ENCODE data around the gene RNF212. TPM values are rescaled to one million over a fixed set of nuclear protein-coding genes. Genes with fewer than 3 reads are reported as not detected.

RNF212 gene
- total and polyA plus RNA-seq, 10 of the 15 experiments (the other 5 are each of a cell fraction or from before 2014, with no cell fraction given) = not detected

DNA sequence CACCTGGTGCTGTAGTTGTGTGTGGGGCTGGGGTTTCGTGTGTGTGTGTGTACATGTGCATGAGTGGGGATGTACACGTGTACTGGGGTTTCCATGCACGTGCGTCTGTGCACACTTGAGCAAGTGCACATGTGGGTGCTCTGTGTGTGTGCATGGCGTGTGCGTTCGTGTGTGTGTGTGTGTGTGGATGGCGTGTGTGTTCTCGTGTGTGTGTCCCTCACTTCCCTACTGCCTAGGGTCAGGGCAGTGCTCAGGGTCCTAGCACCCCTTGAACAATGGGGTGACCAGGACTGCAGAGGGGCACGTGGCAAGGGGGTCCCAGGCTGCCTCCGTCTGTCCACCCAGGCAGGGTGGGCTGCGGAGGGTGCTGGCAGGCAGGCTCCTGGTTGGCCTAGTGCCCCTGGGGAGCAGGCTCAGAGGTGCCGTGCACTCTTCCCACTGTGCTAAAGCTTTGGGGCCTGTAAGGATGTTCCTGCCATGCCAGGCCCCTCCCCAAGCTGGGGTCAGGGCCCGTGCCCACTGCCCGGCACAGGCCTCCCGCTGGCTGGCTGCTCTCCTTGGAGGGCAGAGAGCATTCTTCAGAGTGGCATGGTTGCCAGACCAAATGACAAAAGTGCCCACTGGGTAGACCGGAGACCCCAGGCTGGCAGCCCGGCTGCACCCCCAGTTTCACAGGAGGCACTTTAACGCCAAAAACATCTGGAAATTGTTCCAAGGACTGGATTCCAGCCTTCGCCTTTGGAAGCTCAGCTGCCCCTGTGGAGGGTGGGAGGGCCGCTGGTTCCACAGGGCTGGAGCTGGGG, 72.8 kb downstream of the RNF212 start:
- H3K36me3 ChIP-seq (ENCODE audit: control insufficient read depth in 2 of 2, insufficient read depth in 2 of 2, low read length in 1 of 2) = no peaks in the 10 kb centered on the region
- SMC1A ChIA-PET (ENCODE audit: uncharacterized antibody, unreplicated experiment) = no interaction called here
- no peaks in the 10 kb centered on the region for H3K4me1 ChIP-seq (ENCODE audit: control insufficient read depth, insufficient read depth, low read length)
- no peak overlapping the region for H3K4me2 ChIP-seq (ENCODE audit: control insufficient read depth, insufficient read depth)
- no peak overlapping the region for H3K27ac ChIP-seq (ENCODE audit: control insufficient read depth, insufficient read depth)
- in situ Hi-C loops (cut with MboI) (no loop called here), intact Hi-C loops (cut with micrococcal nuclease; ENCODE audit: unreplicated experiment) (no loop called here)
- H3K79me2 ChIP-seq (ENCODE audit: control insufficient read depth, insufficient read depth, low read length) = no peaks in the 10 kb centered on the region
- no peak overlapping the region for H3K4me3 ChIP-seq
- H3K27me3 ChIP-seq (replicated peaks in 1 of 2; ENCODE audit: control insufficient read depth in 2 of 2, insufficient read depth in 2 of 2, low read length in 1 of 2) = no peaks in the 10 kb centered on the region
- H3K9me3 ChIP-seq (replicated peaks; ENCODE audit: control insufficient read depth, insufficient read depth, low read length) = no peaks in the 10 kb centered on the region; the same call in 2 of the 3 replicates
- no peak for FAIRE-seq
- no peak overlapping the region for H2AFZ ChIP-seq (ENCODE audit: control insufficient read depth, low read depth, low read length)
- BruUV-seq (replicated peaks) = no TSS peak
- RAD21 ChIA-PET (ENCODE audit: unreplicated experiment) = interaction anchor here (1.1 kb wide), 1 partner anchor 15 kb away, joined by 3 read pairs; no protein-coding TSS in a partner anchor
- 34% methylated on average over 21 of the region's 21 CpGs for WGBS (ENCODE audit: insufficient coverage, insufficient replicate concordance, low lambda C conversion rate, missing lambda C conversion rate)
- POLR2A ChIA-PET = no interaction called here
- CTCF ChIA-PET = no interaction called here
- no peaks in the 10 kb centered on the region for H4K20me1 ChIP-seq (ENCODE audit: control insufficient read depth, insufficient read depth)
- TF ChIP-seq, protein P1, sequence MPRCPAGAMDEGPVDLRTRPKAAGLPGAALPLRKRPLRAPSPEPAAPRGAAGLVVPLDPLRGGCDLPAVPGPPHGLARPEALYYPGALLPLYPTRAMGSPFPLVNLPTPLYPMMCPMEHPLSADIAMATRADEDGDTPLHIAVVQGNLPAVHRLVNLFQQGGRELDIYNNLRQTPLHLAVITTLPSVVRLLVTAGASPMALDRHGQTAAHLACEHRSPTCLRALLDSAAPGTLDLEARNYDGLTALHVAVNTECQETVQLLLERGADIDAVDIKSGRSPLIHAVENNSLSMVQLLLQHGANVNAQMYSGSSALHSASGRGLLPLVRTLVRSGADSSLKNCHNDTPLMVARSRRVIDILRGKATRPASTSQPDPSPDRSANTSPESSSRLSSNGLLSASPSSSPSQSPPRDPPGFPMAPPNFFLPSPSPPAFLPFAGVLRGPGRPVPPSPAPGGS (IDR thresholded peaks at IDR 0.05; ENCODE audit: borderline replicate concordance, insufficient read depth, low read depth, low read length, poor library complexity, severe bottlenecking) = peak; percentile 87
- no peak for TF ChIP-seq STAT1 (conservative IDR thresholded peaks at IDR 0.05)
- TF ChIP-seq, protein P2, sequence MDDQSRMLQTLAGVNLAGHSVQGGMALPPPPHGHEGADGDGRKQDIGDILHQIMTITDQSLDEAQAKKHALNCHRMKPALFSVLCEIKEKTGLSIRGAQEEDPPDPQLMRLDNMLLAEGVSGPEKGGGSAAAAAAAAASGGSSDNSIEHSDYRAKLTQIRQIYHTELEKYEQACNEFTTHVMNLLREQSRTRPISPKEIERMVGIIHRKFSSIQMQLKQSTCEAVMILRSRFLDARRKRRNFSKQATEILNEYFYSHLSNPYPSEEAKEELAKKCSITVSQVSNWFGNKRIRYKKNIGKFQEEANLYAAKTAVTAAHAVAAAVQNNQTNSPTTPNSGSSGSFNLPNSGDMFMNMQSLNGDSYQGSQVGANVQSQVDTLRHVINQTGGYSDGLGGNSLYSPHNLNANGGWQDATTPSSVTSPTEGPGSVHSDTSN (IDR thresholded peaks at IDR 0.05; ENCODE audit: insufficient replicate concordance, low read depth, low read length) = peak; percentile 26
- no peak overlapping the region for H3K9ac ChIP-seq (ENCODE audit: control insufficient read depth, insufficient read depth, low read length)
- ATAC-seq = no peak
- no peak for DNase-seq (ENCODE audit: low read depth, low spot score)

Data from GM12878 (cell line).